ENCODE results near the gene OR9Q1.
"Not testable (repeated sequence)": the region's sequence is repeated elsewhere in the genome, so short reads cannot be mapped to it uniquely, and the experiment has no call there.

OR9Q1 gene

DNA sequence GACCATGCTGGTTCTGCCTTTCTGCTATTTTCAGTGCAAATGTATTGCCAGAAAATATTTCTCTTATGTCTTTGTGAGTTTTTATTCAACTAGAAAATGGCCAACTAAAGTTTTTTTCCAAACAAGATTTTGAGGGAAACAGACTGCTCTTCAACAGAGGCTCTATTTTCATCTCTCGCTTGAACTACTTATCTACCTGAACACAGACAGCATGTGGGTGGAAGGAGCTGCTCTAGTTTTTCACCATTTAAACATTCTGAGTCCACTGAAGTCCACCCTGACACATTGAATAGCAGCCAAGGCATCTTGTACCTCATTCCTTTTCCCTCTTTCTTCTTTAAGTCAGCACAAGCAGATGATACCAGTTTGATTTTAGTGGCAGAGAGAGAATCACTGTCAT, 111.5 kb downstream of the OR9Q1 start:
- DNase-seq (ENCODE audit: low spot score) = no peak

DNA sequence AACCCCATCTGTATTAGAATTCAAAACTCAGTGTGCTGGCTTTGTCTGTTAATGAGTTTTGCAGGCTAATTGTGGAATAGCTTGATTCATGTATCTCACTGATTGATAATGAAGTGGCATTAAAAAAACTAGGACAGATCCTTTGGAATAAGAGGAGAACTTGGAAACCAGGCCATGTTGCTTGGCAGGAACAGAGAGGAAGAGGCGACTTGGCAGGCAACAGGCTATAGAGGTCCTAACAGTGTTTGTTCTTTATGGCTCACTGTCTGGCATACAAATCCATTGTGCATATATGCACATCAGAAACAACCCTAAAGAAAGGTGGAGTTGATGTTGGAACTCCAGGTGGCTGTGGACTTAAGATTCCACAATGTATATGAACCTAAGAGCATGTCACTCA, 119.1 kb downstream of the OR9Q1 start:
- no peak for DNase-seq (ENCODE audit: low spot score)

DNA sequence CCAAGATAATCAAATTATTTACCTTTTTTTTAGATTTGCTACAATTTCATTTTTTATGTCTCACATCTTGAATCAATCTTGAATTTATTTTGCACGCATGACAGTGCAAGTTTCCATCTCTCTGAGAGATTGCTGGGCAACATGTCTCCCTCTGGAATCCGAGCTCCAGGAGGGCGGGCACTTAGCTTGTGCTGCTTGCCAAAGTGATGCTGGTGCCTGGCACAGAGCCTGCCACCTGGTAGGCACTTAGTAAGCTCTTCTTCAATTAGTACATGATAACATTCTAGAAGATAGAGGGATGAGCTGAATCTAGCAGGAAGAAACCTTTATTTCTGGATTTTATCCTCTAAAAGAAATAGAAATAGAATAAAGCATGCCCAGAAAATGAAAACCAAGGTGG, 129.1 kb downstream of the OR9Q1 start:
- no peak for DNase-seq (ENCODE audit: low spot score)

DNA sequence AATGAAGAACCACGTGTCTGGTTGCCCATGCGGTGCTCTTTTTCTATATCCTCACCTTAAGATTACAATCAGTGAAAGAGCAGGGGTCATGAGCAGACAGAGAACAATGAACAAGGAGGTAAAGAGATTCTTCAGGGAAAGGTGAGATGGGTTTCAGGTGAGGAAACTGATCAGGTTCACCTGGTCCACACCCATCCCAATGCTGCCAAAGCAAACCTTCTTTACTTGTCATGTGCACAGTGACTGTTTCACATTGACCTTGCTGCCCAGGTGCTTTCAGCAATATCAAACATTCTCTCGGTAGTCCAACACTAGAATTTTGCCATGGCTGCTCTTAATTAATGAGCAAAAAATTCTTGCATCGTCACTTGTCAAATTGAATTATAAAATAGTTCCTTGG, 140.7 kb downstream of the OR9Q1 start:
- DNase-seq (ENCODE audit: low spot score) = no peak

DNA sequence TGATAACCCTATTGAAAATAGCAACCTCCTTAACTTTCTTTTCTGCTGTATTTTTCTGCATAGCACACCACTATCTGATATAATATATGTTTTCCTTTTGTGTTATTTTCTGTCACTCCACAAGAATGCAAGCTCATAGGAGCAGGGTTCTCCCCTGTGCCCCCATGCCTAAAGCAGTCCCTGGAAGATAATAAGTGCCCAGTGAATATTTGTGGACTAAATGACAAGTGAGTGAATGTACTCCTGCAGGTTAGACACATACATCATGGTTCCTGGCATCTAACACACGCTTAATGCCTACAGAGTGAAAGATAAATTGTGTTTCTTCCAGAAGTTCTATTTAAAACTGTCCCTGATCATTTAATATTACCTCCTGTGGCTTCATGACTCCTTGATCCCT, 141.3 kb downstream of the OR9Q1 start:
- DNase-seq (ENCODE audit: low spot score) = no peak

DNA sequence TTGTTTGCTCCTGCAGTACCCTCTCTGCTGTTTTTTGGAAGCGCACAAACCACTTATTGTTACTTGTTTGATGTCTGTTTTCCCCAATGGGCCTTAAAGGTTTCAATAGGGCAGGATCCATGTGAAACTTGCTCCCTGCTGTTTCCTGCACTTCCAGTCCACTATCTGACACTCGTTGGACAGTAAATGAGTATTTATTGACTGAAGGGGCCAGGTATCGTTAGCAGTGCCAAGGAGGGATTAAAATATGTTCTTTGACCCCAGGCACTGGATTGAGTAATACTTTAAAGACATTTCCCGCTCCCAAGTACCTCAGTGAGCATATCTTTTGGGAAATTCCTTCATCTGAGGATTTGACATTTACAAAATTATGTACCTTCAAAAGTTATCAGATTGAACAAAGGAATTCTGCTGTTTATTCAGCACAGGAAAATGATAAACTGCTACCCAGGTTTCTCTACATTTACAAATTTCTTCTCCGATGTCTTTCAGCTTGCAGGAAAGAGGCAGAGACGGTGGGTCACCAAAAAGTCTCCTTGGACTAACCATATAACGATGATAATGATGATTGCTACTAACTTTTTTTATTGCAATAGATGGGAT, 141.9 kb downstream of the OR9Q1 start:
- DNase-seq (ENCODE audit: low spot score) = no peak

DNA sequence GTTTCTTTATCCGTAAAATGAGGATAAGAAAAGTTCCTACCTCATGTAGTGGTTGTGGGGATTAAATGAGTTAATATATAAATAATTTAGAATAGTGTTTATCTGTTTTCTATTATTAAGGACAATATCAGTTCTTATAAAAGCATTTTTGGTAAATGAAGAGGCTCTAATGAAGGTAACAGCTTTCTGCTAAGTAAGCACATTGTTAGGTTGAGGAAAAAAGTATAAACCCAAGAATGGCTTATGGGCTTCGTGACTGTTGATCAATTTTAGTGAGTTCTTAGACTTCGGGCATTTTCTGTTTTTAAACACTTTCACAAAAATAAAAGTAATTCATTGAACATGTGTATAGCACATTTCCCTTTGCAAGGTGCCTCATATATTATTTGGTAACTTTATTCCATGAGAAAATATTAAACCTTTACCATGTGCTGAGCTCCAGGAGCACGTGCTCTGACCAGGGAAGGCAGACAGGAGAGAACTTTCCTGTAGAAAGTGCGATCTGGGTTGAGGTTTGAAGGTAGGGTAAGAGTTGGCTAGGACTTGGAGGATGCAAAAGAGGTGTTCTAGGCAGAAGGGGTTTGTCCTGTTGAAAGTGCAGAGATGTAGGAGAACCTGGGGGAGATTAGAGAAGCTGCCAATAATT, 153.9 kb downstream of the OR9Q1 start:
- no peak for DNase-seq (ENCODE audit: low spot score)

DNA sequence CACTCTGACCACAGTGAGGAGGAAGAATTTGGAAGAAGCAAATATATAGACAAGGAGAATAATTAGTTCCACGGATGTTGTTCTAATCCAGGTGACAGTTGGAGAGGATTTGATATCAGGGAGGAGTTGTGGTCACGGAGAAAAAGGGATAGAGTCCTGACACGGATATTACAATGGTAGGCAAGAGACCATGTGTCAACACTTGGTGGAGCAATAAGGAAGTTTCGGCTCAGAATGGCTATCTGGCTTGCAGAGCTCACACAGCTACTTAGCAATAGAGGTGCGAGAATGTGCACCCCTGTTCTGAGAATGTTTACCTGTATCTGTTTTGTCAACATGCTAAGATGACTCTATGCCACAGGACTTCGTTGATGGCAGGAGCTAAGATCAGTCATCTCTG, 154.8 kb downstream of the OR9Q1 start:
- no peak for DNase-seq (ENCODE audit: low spot score)

DNA sequence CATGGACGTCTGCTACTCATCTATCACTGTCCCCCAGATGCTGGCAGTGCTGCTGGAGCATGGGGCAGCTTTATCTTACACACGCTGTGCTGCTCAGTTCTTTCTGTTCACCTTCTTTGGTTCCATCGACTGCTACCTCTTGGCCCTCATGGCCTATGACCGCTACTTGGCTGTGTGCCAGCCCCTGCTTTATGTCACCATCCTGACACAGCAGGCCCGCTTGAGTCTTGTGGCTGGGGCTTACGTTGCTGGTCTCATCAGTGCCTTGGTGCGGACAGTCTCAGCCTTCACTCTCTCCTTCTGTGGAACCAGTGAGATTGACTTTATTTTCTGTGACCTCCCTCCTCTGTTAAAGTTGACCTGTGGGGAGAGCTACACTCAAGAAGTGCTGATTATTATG, 156.0 kb downstream of the OR9Q1 start:
- DNase-seq (ENCODE audit: low spot score) = no peak

DNA sequence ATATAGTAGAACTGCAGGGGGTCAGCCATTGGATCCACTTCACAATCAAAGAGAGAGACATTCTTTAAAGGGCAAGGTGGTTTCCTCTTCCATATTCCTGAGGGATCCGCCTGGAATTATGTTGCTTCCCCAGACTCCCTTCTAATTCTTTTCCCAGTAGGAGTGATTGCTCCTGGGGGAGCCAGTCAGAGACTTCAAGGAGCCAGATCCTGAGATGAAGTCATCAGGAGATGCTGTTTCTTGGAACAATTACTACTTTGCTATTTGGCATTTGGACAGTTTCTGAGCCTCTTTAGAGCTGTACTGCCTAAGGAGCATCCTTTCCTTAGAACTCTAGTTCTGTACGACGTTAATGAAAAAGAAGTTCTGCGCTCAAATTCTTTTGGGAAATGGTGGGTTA, 163.3 kb downstream of the OR9Q1 start:
- DNase-seq (ENCODE audit: low spot score) = no peak

DNA sequence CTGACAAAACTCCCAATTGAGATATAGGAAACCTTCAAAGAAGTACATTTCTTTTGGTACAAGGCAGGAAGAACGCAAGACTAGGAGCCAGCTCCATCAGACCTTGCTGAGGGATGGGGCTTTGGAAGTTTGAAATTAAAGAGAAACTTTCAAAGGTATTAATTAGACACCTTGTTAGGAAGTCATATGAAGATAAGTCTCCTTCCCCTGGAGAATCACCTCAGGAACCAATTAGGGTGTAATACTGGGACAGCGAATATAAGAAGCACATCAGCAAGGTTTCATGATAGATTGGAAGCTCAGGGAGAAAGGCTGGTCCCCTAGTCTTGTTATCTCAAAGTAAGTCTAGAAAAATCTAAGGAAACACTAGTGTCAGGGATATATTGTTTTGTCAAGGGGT, 165.1 kb downstream of the OR9Q1 start, which contains the start of gene OR9Q2:
Gene OR9Q2, plus strand, starts transcription at position 301 of the 400 bp plus-strand sequence. CDS start 1,421 bp downstream, outside the sequence.
- no peak for DNase-seq (ENCODE audit: low spot score)

DNA sequence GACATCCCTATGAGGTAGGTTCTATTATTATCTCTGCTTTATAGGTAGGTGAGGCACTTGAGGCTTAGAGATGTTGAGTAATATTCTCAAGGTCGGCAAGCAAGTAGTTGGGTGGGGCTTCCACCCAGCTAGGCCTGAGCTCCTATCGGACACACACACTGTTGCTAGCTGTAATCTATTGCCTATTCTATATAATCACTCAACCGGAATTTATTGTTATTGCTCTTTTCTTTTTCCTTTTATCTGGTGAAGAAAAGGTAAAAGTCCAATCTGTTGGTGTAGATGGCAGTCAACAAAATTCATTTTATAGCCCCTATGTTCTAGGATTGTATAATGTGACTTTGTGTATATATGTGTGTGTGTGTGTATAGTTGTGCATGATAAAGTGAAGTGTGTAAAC, 168.5 kb downstream of the OR9Q1 start:
- no peak for DNase-seq (ENCODE audit: low spot score)

DNA sequence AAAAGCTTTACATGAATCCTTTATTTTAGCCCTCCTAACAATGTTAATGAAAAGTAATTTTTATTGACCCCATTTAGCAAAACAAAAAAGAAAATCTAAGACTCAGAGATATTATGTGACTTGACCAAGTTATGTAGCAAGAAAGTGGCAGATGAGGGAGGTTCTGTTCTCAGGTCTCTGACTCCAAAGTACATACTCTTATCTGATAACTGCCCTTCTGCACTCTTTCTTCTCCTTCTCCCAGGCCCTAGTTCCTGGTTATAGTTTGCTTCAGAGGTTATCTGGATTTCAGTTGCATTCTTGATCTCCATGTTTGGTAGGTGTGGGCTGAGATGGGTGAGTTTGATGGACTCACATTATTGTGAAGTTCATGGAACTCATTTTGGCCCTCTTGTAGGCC, 169.7 kb downstream of the OR9Q1 start:
- DNase-seq (ENCODE audit: low spot score) = no peak

DNA sequence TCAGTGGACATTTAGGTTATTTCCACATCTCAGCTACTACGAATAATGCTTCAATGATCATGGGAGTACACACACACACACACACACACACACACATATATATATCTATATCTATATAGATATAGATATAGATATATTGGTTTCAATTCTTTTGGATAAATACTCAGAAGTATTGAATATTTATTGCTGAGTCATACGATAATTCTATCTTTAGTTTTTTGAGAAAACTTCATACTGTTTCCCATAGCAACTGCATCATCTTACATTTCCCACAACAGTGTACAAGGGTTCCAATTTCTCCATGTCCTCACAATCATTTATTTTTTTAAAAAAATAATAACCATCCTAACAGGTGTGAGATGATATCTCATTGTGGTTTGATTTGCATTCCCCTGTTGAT, 172.3 kb downstream of the OR9Q1 start:
- no peak for DNase-seq (ENCODE audit: low spot score)

DNA sequence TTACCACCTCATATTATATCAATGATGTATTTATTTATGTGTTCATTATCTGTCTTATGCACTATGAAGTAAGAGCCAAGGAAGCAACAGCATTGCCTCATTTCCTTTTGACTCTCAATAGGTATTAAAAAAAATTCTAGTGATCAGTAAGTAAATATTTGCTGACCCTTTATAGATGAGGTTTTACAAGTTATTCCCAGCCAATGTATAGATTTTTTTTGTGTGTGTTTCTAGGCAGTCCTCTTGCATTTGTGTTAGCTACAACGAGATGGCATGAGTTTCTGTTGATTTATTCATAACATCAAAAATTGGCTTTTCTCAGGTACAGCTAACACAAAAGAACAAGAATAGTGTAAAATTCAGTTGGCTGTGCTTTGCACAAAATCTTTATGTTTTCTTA, 175.6 kb downstream of the OR9Q1 start:
- DNase-seq (ENCODE audit: low spot score) = no peak

DNA sequence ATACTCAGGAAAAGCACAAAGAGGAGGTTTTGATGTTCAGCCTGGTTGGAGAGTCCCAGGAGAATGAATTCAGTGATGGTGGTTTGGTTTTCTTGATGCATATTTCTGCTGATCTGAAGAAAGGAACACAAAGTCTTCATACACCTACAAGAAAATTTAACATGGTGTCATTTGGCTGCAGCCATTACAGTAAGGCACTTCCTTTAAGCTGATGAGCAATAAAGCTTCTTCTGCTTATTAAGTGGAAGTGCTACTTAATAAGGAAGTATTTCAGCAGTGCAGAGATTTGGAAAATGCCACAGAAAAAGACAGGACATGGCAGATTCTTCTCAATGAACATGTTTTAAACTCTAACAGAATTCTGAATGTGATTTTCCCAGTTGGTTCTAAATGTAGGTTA, 180.4 kb downstream of the OR9Q1 start, which contains the start of gene OR1S2:
Gene OR1S2, minus strand, starts transcription at position 101 of the 400 bp plus-strand sequence. Its CDS starts 0 bp downstream, at position 101.
- DNase-seq (ENCODE audit: low spot score) = no peak

DNA sequence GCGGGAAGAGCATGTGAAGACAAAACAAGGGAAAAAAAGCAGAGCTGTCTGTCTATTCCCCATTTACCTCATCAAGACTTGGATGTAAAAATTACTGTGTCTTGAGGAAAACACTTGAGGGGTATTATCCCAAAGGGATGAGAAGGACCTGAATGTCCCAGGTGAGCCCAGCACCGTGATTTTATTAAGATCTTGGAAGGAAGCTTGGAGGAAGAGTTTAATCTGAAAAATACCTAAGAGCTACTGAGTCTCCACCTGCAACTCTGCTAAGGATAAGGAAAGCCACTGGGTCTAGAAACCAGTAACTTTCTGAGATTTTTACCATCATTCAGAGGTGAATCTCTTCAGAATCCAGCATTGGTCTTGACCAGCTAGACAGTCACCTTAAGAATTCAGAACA, 188.7 kb downstream of the OR9Q1 start, which contains the start of gene OR1S1:
Gene OR1S1, plus strand, starts transcription at position 301 of the 400 bp plus-strand sequence.
- not testable (repeated sequence) for DNase-seq (ENCODE audit: low spot score)

DNA sequence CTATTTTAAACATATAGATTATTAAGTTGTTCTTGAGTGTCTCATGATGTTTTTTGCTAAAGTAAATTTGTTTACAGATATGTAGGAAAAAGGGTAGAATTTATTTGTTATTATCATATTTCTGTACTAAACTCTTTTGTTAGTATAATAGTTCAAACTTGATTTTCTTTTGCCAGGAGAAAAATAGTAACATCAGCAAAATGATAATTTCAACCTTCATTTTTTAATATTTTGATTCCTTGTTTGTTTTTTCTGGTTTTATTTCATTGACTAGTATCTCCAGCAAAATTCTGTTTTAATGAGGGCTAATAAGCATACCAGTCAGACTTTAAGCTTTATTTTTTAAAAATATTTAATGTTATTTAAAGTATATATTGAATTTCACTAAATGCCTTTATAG, 192.8 kb downstream of the OR9Q1 start:
- no peak for DNase-seq (ENCODE audit: low spot score)

DNA sequence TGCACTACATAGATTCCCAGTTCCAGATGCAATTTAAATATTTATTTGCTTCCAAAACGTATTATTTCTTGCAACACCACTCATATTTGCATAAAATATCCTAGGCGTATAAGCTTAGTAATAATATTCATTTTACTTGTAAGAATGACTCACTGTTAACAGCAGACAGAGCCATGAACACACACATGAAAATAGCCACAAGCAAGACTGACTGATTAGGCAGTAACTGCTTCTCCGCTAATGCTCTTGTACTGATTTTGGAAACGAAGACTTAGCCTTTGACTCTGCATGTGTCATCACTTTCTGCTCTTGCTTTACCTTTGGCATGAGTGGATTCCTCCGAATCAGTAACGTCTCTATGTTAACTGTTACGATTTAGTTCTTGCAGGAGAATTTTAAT, 199.0 kb downstream of the OR9Q1 start:
- no peak for DNase-seq (ENCODE audit: low spot score)

DNA sequence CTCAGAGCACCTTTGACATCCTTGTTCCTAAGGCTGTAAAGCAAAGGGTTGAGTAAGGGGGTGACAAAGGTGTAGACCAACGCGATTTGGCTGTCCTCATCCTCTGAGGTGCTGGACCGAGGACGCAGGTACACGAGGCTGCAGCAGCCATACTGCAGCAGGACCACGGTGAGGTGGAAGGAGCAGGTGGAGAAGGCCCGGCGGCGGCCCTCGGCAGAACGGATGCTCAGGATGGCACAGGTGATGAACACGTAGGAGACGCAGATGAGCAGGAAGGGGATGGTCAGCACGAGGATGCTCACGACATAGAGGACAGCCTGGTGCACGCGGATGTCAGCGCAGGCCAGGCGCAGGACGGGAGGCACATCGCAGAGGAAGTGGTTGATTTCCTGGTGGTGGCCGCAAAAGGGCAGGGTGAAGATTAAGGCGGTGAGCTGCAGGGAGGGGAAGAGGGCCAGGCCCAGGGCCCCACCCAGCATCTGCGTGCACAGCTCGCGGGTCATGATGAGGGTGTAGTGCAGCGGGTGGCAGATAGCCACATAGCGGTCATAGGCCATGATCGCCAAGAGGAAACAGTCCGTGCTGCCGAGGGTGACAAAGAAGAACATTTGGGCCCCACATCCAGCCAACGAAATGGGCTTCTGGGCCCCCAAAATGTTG, 204.4 kb downstream of the OR9Q1 start:
- DNase-seq (ENCODE audit: low spot score) = no peak

Data from left forelimb (tissue), 1 donor.